CD4-positive, alpha-beta T cell treated with Interleukin-21 for 1 hour (primary cell): ENCODE measurements around the gene FOXK2.
"Not testable (repeated sequence)": the region's sequence is repeated elsewhere in the genome, so short reads cannot be mapped to it uniquely, and the experiment has no call there.

ENCODE experiments used
- DNase-seq: peaks from one replicate; pipeline ENCODE4 v3.0.0-alpha.2; 2020

The FOXK2 gene

GRCh38 chr17:82565551-82565950 is 46.0 kb downstream of the FOXK2 start:
- DNase-seq, result no peak

- DNase-seq, result no peak
Measured at GRCh38 chr17:82566129-82566960, 46.8 kb downstream of the FOXK2 start.

- no peak for DNase-seq
Measured at GRCh38 chr17:82567286-82567685, 47.8 kb downstream of the FOXK2 start.

GRCh38 chr17:82568997-82569393 is 49.5 kb downstream of the FOXK2 start:
- no peak for DNase-seq

- DNase-seq, result no peak
Measured at GRCh38 chr17:82569621-82570020, 50.1 kb downstream of the FOXK2 start.

- DNase-seq, result no peak
Measured at GRCh38 chr17:82570277-82570676, 50.7 kb downstream of the FOXK2 start.

GRCh38 chr17:82571855-82572254 is 52.3 kb downstream of the FOXK2 start:
- no peak for DNase-seq

GRCh38 chr17:82574041-82574440 is 54.5 kb downstream of the FOXK2 start:
- DNase-seq, result no peak

GRCh38 chr17:82575581-82576221 is 56.2 kb downstream of the FOXK2 start:
- DNase-seq, result not testable (repeated sequence)

- DNase-seq, result no peak
Measured at GRCh38 chr17:82577300-82577699, 57.8 kb downstream of the FOXK2 start.

- not testable (repeated sequence) for DNase-seq
Measured at GRCh38 chr17:82579969-82580368, 60.4 kb downstream of the FOXK2 start.

- DNase-seq, result no peak
Measured at GRCh38 chr17:82582213-82582612, 62.7 kb downstream of the FOXK2 start.

GRCh38 chr17:82582709-82583108 is 63.2 kb downstream of the FOXK2 start:
- DNase-seq, result no peak

- DNase-seq, result no peak
Measured at GRCh38 chr17:82583720-82584234, 64.2 kb downstream of the FOXK2 start.

- DNase-seq, result not testable (repeated sequence)
Measured at GRCh38 chr17:82585935-82586575, 66.5 kb downstream of the FOXK2 start.

- DNase-seq, result no peak
Measured at GRCh38 chr17:82586576-82587233, 67.2 kb downstream of the FOXK2 start.

GRCh38 chr17:82587234-82588086 is 67.9 kb downstream of the FOXK2 start:
- no peak for DNase-seq

- DNase-seq, result no peak
Measured at GRCh38 chr17:82588266-82589175, 69.0 kb downstream of the FOXK2 start.

GRCh38 chr17:82589851-82590180 is 70.3 kb downstream of the FOXK2 start:
- DNase-seq, result no peak

GRCh38 chr17:82590216-82590615 is 70.7 kb downstream of the FOXK2 start:
- DNase-seq, result no peak

GRCh38 chr17:82590881-82591539 is 71.5 kb downstream of the FOXK2 start:
- DNase-seq, result no peak
